ENCODE data around the gene FAM98C. TPM values are rescaled to one million over a fixed set of nuclear protein-coding genes. Genes with fewer than 3 reads are reported as not detected.

The FAM98C gene
- total and polyA plus RNA-seq, 2 of the 13 experiments (the other 11 are each of a cell fraction or from before 2014, with no cell fraction given): 10.0 to 11.5 TPM

DNA sequence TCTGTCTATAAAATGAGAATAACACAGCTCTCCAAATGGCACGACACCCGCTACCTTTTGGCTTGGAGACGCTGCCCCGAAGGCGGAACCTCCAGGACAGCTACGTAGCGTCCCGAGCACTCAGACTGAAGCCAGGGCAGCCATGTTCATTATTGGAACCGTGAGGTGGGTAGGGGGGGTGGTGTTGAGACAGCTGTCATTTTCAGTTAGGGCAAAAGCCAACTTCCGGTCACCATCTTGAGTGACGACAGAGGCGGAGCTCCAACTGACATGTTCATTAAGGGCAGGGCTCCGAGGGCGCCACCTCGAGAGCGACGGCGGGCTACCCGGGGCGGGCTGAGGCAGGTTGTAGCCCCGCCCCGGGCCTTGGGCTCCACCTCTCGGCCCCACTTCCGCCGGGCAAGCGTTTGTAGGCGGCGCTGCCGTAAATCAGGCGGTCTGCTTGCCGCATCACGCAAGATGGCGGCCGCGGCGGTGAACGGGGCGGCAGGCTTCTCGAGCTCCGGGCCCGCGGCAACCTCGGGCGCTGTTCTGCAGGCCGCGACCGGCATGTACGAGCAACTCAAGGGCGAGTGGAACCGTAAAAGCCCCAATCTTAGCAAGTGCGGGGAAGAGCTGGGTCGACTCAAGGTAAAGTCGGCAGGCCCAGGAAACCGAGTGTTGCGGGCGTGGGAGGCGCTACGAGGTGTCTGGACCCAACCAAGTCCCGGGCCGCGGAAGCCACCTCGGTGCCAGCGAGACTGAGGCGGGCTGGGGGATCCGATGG is 28.4 kb upstream of the FAM98C start, which contains the start of gene PSMD8 (continued):
- TF ChIP-seq ELK4 (CRISPR knock-in tag; IDR thresholded peaks at IDR 0.05; ENCODE audit: borderline replicate concordance) (no peak), ZNF296 (CRISPR knock-in tag; conservative IDR thresholded peaks at IDR 0.05) (no peak), TCF7 (IDR thresholded peaks at IDR 0.05; ENCODE audit: low read depth) (peak; percentile 53; the same call in 1 of the 2 replicates), FOXK2 (IDR thresholded peaks at IDR 0.05) (no peak; the same call in 1 of the 2 replicates), NAIF1 (CRISPR knock-in tag; IDR thresholded peaks at IDR 0.05; ENCODE audit: borderline replicate concordance) (peak; percentile 99), PCBP1 (IDR thresholded peaks at IDR 0.05; ENCODE audit: borderline replicate concordance, low read depth, low read length) (no peak), ZKSCAN5 (CRISPR knock-in tag; IDR thresholded peaks at IDR 0.05) (0 out of 2 replicates have a peak, but pooled peaks have one; percentile 10), SRSF9 (IDR thresholded peaks at IDR 0.05; ENCODE audit: borderline replicate concordance, insufficient read depth, low read depth, low read length, poor library complexity, severe bottlenecking) (no peak), SRSF1 (optimal IDR thresholded peaks at IDR 0.05; ENCODE audit: low read depth, low read length) (peak; percentile 68), ZBTB8A (CRISPR knock-in tag; IDR thresholded peaks at IDR 0.05; ENCODE audit: borderline replicate concordance, low read depth) (no peak)
- TF ChIP-seq, protein P1, sequence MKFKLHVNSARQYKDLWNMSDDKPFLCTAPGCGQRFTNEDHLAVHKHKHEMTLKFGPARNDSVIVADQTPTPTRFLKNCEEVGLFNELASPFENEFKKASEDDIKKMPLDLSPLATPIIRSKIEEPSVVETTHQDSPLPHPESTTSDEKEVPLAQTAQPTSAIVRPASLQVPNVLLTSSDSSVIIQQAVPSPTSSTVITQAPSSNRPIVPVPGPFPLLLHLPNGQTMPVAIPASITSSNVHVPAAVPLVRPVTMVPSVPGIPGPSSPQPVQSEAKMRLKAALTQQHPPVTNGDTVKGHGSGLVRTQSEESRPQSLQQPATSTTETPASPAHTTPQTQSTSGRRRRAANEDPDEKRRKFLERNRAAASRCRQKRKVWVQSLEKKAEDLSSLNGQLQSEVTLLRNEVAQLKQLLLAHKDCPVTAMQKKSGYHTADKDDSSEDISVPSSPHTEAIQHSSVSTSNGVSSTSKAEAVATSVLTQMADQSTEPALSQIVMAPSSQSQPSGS (CRISPR knock-in tag; IDR thresholded peaks at IDR 0.05): no peak; the same call in 1 of the 2 replicates
- TF ChIP-seq, protein P2, sequence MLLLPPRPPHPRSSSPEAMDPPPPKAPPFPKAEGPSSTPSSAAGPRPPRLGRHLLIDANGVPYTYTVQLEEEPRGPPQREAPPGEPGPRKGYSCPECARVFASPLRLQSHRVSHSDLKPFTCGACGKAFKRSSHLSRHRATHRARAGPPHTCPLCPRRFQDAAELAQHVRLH (CRISPR knock-in tag; IDR thresholded peaks at IDR 0.05; ENCODE audit: borderline replicate concordance, low read depth): peak; percentile 59; the same call in 1 of the 2 replicates
- TF ChIP-seq, protein P3, sequence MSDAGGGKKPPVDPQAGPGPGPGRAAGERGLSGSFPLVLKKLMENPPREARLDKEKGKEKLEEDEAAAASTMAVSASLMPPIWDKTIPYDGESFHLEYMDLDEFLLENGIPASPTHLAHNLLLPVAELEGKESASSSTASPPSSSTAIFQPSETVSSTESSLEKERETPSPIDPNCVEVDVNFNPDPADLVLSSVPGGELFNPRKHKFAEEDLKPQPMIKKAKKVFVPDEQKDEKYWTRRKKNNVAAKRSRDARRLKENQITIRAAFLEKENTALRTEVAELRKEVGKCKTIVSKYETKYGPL (CRISPR knock-in tag; IDR thresholded peaks at IDR 0.05): peak; percentile 58; the same call in 1 of the 2 replicates
- TF ChIP-seq, protein P4, sequence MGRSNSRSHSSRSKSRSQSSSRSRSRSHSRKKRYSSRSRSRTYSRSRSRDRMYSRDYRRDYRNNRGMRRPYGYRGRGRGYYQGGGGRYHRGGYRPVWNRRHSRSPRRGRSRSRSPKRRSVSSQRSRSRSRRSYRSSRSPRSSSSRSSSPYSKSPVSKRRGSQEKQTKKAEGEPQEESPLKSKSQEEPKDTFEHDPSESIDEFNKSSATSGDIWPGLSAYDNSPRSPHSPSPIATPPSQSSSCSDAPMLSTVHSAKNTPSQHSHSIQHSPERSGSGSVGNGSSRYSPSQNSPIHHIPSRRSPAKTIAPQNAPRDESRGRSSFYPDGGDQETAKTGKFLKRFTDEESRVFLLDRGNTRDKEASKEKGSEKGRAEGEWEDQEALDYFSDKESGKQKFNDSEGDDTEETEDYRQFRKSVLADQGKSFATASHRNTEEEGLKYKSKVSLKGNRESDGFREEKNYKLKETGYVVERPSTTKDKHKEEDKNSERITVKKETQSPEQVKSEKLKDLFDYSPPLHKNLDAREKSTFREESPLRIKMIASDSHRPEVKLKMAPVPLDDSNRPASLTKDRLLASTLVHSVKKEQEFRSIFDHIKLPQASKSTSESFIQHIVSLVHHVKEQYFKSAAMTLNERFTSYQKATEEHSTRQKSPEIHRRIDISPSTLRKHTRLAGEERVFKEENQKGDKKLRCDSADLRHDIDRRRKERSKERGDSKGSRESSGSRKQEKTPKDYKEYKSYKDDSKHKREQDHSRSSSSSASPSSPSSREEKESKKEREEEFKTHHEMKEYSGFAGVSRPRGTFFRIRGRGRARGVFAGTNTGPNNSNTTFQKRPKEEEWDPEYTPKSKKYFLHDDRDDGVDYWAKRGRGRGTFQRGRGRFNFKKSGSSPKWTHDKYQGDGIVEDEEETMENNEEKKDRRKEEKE (IDR thresholded peaks at IDR 0.05): no peak
- TF ChIP-seq, protein P5, sequence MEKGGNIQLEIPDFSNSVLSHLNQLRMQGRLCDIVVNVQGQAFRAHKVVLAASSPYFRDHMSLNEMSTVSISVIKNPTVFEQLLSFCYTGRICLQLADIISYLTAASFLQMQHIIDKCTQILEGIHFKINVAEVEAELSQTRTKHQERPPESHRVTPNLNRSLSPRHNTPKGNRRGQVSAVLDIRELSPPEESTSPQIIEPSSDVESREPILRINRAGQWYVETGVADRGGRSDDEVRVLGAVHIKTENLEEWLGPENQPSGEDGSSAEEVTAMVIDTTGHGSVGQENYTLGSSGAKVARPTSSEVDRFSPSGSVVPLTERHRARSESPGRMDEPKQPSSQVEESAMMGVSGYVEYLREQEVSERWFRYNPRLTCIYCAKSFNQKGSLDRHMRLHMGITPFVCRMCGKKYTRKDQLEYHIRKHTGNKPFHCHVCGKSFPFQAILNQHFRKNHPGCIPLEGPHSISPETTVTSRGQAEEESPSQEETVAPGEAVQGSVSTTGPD (CRISPR knock-in tag; IDR thresholded peaks at IDR 0.05): no peak
- TF ChIP-seq, protein P6, sequence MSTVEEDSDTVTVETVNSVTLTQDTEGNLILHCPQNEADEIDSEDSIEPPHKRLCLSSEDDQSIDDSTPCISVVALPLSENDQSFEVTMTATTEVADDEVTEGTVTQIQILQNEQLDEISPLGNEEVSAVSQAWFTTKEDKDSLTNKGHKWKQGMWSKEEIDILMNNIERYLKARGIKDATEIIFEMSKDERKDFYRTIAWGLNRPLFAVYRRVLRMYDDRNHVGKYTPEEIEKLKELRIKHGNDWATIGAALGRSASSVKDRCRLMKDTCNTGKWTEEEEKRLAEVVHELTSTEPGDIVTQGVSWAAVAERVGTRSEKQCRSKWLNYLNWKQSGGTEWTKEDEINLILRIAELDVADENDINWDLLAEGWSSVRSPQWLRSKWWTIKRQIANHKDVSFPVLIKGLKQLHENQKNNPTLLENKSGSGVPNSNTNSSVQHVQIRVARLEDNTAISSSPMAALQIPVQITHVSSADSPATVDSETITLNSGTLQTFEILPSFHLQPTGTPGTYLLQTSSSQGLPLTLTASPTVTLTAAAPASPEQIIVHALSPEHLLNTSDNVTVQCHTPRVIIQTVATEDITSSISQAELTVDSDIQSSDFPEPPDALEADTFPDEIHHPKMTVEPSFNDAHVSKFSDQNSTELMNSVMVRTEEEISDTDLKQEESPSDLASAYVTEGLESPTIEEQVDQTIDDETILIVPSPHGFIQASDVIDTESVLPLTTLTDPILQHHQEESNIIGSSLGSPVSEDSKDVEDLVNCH (CRISPR knock-in tag; IDR thresholded peaks at IDR 0.05): no peak
